GM15510 (cell line): ENCODE results near the gene MTCH2.

ENCODE experiments used
- POLR2A ChIP-seq: IDR thresholded peaks from 3 replicates; pipeline ENCODE4 v1.6.1; 2011; ENCODE audit warnings: borderline replicate concordance; ENCODE audit not compliant: insufficient read length; ENCODE audit errors: extremely low read depth

MTCH2 gene

DNA sequence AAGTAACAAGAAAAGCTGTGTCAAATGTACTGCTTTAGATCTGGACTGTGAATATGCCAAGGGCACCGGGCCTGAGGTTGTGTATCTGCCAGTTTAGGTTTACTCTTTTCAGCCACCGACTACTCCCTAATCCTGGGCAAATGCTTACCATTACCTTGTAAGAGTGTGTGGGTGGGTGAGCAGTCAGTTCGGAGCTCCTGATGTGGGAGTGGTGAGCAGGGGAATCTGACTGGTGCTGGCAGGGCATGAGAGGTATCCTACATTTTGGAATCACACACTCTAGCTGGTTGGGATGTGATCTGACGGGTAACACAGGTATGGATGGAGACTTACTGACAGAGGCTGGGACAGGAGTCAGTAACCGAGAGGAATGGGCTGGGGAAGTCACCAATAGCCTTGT, 58.5 kb downstream of the MTCH2 start:
- no peak for TF ChIP-seq POLR2A

DNA sequence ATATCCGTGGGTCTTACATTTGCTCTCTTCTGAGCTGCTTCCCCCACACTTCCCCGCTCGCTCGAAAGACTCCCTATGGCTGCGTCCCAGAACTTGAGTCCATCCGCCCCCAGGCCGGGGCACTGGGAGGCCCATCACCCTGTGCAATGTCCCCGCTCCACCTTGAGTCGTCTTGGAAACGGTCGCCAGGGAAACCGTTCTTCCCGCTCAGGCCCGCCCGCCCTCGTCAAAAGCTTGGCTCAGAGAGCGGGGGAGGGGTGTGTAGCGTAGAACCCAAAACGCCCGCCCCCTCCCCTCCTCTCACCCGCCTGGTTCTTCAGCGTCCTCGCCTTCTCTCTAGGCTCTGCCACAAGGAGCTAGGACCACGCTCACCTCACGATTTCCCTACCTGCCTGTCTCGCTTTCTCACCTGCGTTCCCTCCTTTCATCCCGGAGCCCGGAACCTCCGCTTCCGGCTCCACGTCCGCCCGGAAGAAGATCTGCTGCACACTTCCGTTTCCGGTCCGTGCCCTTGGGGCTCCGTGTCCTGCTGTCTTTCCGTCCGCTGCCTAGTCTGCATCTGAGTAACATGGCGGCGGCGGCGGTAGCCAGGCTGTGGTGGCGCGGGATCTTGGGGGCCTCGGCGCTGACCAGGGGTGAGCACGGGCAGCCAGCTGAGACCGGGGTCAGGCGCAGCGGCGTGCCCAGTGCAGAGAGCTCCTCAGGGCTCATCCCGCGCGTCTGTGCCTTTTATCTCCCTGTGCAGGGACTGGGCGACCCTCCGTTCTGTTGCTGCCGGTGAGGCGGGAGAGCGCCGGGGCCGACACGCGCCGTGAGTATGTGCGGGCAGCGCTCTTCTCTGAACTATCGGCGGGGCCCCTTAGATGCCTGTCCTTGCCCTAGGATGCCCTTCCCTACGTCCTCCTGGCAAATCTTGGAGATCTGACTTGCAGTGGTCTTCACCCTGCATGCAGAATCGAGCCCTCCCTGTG, 63.5 kb downstream of the MTCH2 start, which contains the start of the genes KBTBD4 and NDUFS3:
KBTBD4 (minus strand) TSS at position 447 of the 971 bp plus-strand sequence; CDS start at position 428, 19 bp downstream.
NDUFS3 (plus strand) TSS at position 551 of the 971 bp plus-strand sequence; CDS start at position 569, 18 bp downstream.
- TF ChIP-seq POLR2A: peak; percentile 92

DNA sequence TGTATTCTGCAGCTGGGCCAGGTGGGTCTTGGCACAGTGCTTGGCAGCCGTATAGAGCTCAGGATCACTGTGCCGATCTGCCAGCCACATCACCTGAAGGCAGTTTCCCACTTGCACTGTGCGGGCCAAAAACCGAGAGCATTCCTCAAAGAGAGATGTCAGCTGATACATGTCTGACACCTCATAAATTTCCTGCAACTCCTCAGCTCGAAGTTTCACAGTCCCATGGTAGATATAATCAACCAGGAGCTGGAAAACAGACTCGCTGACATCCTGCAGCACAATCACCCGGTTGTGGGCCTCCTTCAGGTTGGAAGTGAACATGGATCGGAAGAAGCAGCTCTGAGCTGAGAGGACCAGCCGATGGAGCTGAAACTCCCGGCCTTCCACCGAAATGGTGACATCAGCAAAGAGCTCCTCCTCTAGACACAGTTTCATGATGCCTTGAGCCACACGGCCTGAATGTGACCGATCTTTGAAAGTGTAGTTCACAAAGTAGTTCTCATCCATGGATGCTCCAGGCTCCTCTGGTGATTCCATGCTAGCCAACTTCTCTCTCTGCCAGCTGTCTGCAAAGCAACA, 64.8 kb downstream of the MTCH2 start:
- no peak for TF ChIP-seq POLR2A

DNA sequence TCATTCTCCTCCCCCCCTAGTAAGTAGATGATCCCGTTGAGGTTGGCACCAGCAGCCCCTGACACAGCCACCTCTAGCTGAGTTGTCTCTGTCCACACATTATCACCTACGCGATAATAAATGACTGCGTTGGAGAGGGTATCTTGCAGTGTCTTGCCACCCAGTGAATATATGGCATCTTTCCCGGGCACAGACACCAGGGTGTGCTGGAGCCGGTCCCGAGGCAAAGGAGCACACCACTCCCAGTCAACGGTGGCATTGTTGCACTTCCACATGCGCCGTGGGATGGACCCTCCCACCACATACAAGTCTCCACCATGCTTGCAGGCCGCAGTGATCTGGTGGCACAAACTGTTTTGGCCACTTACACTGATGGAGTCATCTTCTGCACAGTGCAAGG, 69.0 kb downstream of the MTCH2 start:
- TF ChIP-seq POLR2A: no peak

DNA sequence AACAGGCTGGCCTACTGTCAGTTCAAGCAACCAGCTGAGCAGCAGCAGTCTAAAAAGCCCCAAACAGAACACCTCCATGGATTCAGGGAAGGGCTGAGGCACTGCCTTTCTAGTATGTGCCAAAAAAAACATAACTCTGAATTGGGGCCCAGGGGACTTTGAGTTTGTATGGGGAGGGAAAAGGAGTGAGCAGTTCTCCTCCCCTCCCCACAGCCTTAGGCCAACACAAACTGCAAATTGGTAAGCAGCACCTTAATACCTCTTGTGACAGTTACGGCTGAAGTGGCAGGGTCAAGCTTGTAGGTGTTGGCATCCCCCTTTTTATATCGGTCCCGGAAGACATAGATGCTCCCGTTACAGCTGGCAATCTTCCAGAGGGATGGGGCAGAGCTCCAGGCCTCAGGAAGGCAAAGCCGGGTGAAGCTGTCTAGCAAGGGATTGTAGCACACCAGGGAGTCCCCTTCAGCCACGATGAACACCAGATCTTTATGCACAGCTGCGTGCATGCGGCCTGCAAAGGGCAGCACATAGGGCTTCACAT, 69.6 kb downstream of the MTCH2 start:
- no peak for TF ChIP-seq POLR2A

DNA sequence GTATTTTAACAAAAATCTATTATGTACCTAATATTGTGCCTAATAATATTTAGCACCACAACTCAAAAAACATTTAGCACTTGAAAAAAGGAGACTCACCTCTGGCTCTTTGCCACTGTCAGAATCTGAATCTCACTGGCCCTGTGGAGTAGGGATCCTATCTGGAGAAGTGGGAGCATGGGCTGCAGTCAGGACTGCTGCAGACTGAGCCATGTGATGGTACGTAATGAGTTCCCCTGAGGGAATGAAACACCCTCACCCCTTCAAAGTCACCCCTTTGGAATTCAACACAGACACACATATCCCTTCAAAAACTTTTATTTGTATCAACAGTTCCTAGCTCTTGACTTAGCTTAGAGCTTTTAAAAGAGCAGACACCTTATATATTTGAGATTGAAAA, 70.5 kb downstream of the MTCH2 start:
- TF ChIP-seq POLR2A: no peak

DNA sequence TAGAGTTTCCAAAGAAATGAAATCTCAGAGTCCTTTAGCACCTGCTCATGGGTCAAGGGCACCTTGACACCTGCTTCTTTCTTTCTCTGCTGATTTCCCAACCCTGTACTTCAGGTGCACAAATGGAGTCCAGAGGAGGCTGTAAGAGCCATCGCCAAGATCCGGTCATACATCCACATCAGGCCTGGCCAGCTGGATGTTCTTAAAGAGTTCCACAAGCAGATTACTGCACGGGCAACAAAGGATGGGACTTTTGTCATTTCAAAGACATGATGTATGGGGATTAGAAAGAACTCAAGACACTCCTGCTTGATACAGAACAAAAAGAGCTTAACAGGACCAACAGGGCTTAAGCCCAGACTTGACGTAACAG, 71.0 kb downstream of the MTCH2 start:
- no peak for TF ChIP-seq POLR2A

DNA sequence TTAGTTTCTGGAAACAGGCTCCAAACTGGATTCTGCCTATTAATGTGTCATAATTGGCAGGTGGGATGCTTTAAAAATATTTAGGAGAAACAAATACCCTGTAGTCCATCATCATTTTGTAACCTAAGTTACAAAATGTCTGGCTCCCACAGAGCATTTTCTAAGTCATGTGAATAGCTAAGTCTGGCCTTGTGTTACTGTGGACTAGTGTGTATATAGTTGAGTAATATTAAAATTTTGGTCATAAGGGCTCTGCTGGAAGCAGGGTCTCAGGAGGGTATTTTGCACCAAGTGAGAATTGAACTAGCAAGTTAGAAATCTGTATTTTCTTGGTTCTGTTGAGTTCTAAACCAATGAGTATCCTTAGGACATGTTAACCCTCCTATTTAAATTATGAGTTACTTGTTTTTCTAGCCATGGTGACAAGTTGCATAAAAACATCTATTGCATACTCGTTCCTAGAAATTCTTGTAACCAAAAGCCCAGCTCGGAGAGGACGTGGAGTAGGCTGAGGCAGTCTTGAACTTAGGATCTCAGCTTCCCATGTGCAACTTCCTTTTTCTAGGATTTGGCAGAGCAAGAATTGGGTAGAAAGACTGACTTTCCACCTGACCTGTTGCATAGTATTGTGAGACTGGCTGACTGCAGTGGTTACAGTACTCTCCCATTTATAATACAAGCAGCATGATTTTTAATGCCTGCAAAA, 71.6 kb downstream of the MTCH2 start:
- no peak for TF ChIP-seq POLR2A

DNA sequence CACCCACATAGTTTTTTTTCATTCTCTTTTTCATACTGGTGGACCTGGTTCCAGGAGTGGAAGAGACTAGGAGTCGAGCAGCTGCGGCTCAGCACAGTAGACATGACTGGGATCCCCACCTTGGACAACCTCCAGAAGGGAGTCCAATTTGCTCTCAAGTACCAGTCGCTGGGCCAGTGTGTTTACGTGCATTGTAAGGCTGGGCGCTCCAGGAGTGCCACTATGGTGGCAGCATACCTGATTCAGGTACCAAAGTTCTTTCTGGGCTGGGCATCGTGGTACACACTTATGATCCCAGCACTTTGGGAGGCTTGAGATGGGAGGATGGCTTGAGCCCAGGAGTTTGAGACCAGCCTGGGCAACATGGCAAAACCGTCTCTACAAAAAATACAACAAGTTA, 72.7 kb downstream of the MTCH2 start:
- no peak for TF ChIP-seq POLR2A
